ENCODE data around the gene KPTN.

KPTN gene

GRCh38 chr19:47483800-47484690, at the start of gene KPTN:
TSS of gene KPTN (minus strand) at chr19:47484219. CDS start at chr19:47484160, 59 bp downstream.
- DNase-seq (ENCODE audit: low read depth) = peak; percentile 86

- no peak for DNase-seq (ENCODE audit: low read depth)
Observed at GRCh38 chr19:47531640-47532387, 47.8 kb upstream of the KPTN start.

- no peak for DNase-seq (ENCODE audit: low read depth)
Observed at GRCh38 chr19:47529018-47529742, 45.2 kb upstream of the KPTN start.

GRCh38 chr19:47526798-47527197, 42.8 kb upstream of the KPTN start:
- no peak for DNase-seq (ENCODE audit: low read depth)

GRCh38 chr19:47523473-47523872, 39.5 kb upstream of the KPTN start:
- DNase-seq (ENCODE audit: low read depth) = no peak

- DNase-seq (ENCODE audit: low read depth) = no peak
Observed at GRCh38 chr19:47521473-47522180, 37.6 kb upstream of the KPTN start.

GRCh38 chr19:47520839-47521238, 36.8 kb upstream of the KPTN start:
- no peak for DNase-seq (ENCODE audit: low read depth)

GRCh38 chr19:47520343-47520806, 36.4 kb upstream of the KPTN start:
- no peak for DNase-seq (ENCODE audit: low read depth)

GRCh38 chr19:47518854-47519253, 34.8 kb upstream of the KPTN start:
- no peak for DNase-seq (ENCODE audit: low read depth)

- no peak for DNase-seq (ENCODE audit: low read depth)
Observed at GRCh38 chr19:47518139-47518538, 34.1 kb upstream of the KPTN start.

GRCh38 chr19:47514869-47515588, 31.0 kb upstream of the KPTN start, which contains the start of gene NAPA:
TSS of gene NAPA (minus strand) at chr19:47515063. CDS start at chr19:47514940, 123 bp downstream.
- peak; percentile 99 for DNase-seq (ENCODE audit: low read depth)

GRCh38 chr19:47514151-47514868, 30.3 kb upstream of the KPTN start:
- DNase-seq (ENCODE audit: low read depth) = no peak

- no peak for DNase-seq (ENCODE audit: low read depth)
Observed at GRCh38 chr19:47512948-47513319, 28.9 kb upstream of the KPTN start.

GRCh38 chr19:47512183-47512947, 28.3 kb upstream of the KPTN start:
- no peak for DNase-seq (ENCODE audit: low read depth)

- no peak for DNase-seq (ENCODE audit: low read depth)
Observed at GRCh38 chr19:47511681-47512080, 27.7 kb upstream of the KPTN start.

- DNase-seq (ENCODE audit: low read depth) = no peak
Observed at GRCh38 chr19:47511128-47511517, 27.1 kb upstream of the KPTN start.

- no peak for DNase-seq (ENCODE audit: low read depth)
Observed at GRCh38 chr19:47510516-47511127, 26.6 kb upstream of the KPTN start.

GRCh38 chr19:47509973-47510372, 26.0 kb upstream of the KPTN start:
- no peak for DNase-seq (ENCODE audit: low read depth)

Data from HS-27A (cell line).